B cell (primary cell): ENCODE measurements around the gene TF. TPM values are rescaled to one million over a fixed set of nuclear protein-coding genes. Genes with fewer than 3 reads are reported as not detected.

ENCODE experiments used
- ATAC-seq: fragments of 200-7000 bp; cut with Tn5 transposase; one replicate; pipeline ENCODE4 v1.10.0; 2021; ENCODE audit warnings: low read depth, mild to moderate bottlenecking, moderate number of reproducible peaks, moderate library complexity
- CTCF ChIA-PET: fragments of 350-600 bp; sonication (Branson Sonifier 250); formaldehyde crosslinking; loops from one replicate; lab custom pipeline; 2021; ENCODE audit warnings: antibody characterized with exemption, inconsistent platforms; lab: Charles Lee
- POLR2A ChIA-PET: fragments of 350-600 bp; sonication (Branson Sonifier 250); formaldehyde crosslinking; loops from one replicate; lab custom pipeline; 2021; ENCODE audit warnings: antibody characterized with exemption; lab: Charles Lee
- DNase-seq: peaks from one replicate; pipeline ENCODE4 v3.0.0; 2013
- H2AFZ ChIP-seq: 2 replicates; pipeline ENCODE4 v1.6.1; 2012; ENCODE audit warnings: mild to moderate bottlenecking, low read depth, low read length; ENCODE audit not compliant: insufficient read depth, poor library complexity, severe bottlenecking
- H3K27ac ChIP-seq, 2 donors: 1 replicate in 1 of 2; 2 replicates in 1 of 2; pipeline ENCODE4 v1.5.1; 2012 to 2013; ENCODE audit warnings: low read length in 2 of 2, mild to moderate bottlenecking in 2 of 2, moderate library complexity in 1 of 2
- H3K27me3 ChIP-seq, 4 experiments: fragments of 200-600 bp in 1 of 4; sonication (generic) in 1 of 4; replicated peaks in 1 of 4; 1 replicate in 2 of 4; 2 replicates in 2 of 4; pipeline versions ENCODE4 v1.6.1 to v1.7.0; 2013 to 2016; ENCODE audit warnings: low read length in 3 of 4, mild to moderate bottlenecking in 2 of 4, mixed read lengths in 1 of 4, moderate library complexity in 1 of 4; ENCODE audit not compliant: insufficient read depth in 4 of 4, control insufficient read depth in 3 of 4; ENCODE audit errors: control extremely low read depth in 1 of 4
- H3K36me3 ChIP-seq, 2 experiments: replicated peaks in 1 of 2; 1 replicate in 1 of 2; 2 replicates in 1 of 2; pipeline versions ENCODE4 v1.6.1 to v1.7.1; 2013; ENCODE audit warnings: low read length in 1 of 2; ENCODE audit not compliant: insufficient read depth in 2 of 2, control insufficient read depth in 1 of 2; ENCODE audit errors: control extremely low read depth in 1 of 2, extremely low read depth in 1 of 2
- H3K4me1 ChIP-seq, 2 donors: fragments of 200-600 bp in 1 of 2; sonication (generic) in 1 of 2; 1 replicate in 1 of 2; 2 replicates in 1 of 2; pipeline versions ENCODE4 v1.5.1 to v1.6.1; 2013 to 2017; ENCODE audit warnings: low read length in 2 of 2; ENCODE audit not compliant: control insufficient read depth in 2 of 2, insufficient read depth in 2 of 2
- H3K4me2 ChIP-seq: replicated peaks from 2 replicates; pipeline ENCODE3; 2012; ENCODE audit warnings: mild to moderate bottlenecking, low read depth, low read length; ENCODE audit not compliant: poor library complexity, severe bottlenecking
- H3K4me3 ChIP-seq, 5 experiments: fragments of 200-600 bp in 1 of 5; sonication (generic) in 1 of 5; 1 replicate in 3 of 5; 2 replicates in 2 of 5; pipeline versions ENCODE4 v1.5.1 to v1.7.0; 2011 to 2016; ENCODE audit warnings: low read length in 4 of 5, mild to moderate bottlenecking in 4 of 5, low read depth in 2 of 5, control low read depth in 1 of 5, moderate library complexity in 1 of 5; ENCODE audit not compliant: insufficient read depth in 1 of 5; ENCODE audit errors: control extremely low read depth in 1 of 5, extremely low read depth in 1 of 5
- H3K79me2 ChIP-seq: fragments of 200-600 bp; sonication (generic); one replicate; pipeline ENCODE4 v1.6.0; 2016; ENCODE audit warnings: low read length; ENCODE audit not compliant: control insufficient read depth, insufficient read depth
- H3K9ac ChIP-seq: fragments of 200-600 bp; sonication (generic); 2 replicates; pipeline ENCODE4 v1.6.1; 2017; ENCODE audit warnings: mild to moderate bottlenecking, low read length, moderate library complexity
- H3K9me3 ChIP-seq, 3 donors: one replicate each; pipeline versions ENCODE4 v1.6.1 to v1.7.1; 2013; ENCODE audit warnings: low read length in 2 of 3; ENCODE audit not compliant: control insufficient read depth in 2 of 3, insufficient read depth in 1 of 3; ENCODE audit errors: control extremely low read depth in 1 of 3
- H4K20me1 ChIP-seq: 2 replicates; pipeline ENCODE4 v1.6.0; 2012; ENCODE audit warnings: mild to moderate bottlenecking, low read length; ENCODE audit not compliant: insufficient read depth, control insufficient read depth, poor library complexity, severe bottlenecking
- H3K27ac Mint-ChIP-seq: one replicate; pipeline ENCODE4 v1.8.0; 2021; ENCODE audit warnings: mixed read lengths
- H3K27me3 Mint-ChIP-seq: one replicate; pipeline ENCODE4 v1.8.0; 2021; ENCODE audit warnings: mixed read lengths
- H3K4me1 Mint-ChIP-seq: one replicate; pipeline ENCODE4 v1.8.0; 2021; ENCODE audit warnings: mixed read lengths
- H3K4me3 Mint-ChIP-seq: one replicate; pipeline ENCODE4 v1.8.0; 2021; ENCODE audit warnings: mixed read lengths
- H3K9me3 Mint-ChIP-seq: one replicate; pipeline ENCODE4 v1.8.0; 2022; ENCODE audit warnings: mixed read lengths; ENCODE audit not compliant: insufficient read depth
- EZH2 ChIP-seq: IDR thresholded peaks from 2 replicates; pipeline ENCODE4 v1.6.1; 2012; ENCODE audit warnings: borderline replicate concordance, low read depth, mild to moderate bottlenecking, moderate library complexity, low read length; ENCODE audit not compliant: insufficient read depth, poor library complexity, severe bottlenecking
- WGBS: methylation state at CpG from one replicate; pipeline ENCODE4 v1.1.5; 2013; ENCODE audit warnings: missing lambda C conversion rate; ENCODE audit not compliant: insufficient coverage; 5-methylcytosine and 5-hydroxymethylcytosine counted together
- intact Hi-C: fragments of 100-400 bp; cut with micrococcal nuclease; formaldehyde crosslinking; loops from one replicate; pipeline ENCODE4 v1.10.0; 2022
- polyA plus RNA-seq: library from polyadenylated mRNA; depleted of rRNA; stranded (reverse); fragments of >200 nt; gene quantifications from 2 replicates; pipeline ENCODE4 v1.2.3, GENCODE V29; 2012
- total RNA-seq, 2 donors: library from RNA; stranded (reverse); fragments of 120-200 nt in 1 of 2; gene quantifications; 1 replicate in 1 of 2; 2 replicates in 1 of 2; pipeline versions ENCODE4 v1.2.3 to v1.2.4, GENCODE V29; 2013 to 2022
- TF ChIP-seq, protein P1 (sequence below): fragments of 200-600 bp; IDR thresholded peaks from one replicate; pipeline ENCODE4 v1.8.0; 2022; ENCODE audit warnings: antibody characterized with exemption, mild to moderate bottlenecking

Gene TF
- total and polyA plus RNA-seq, 2 donors (not counting 1 experiment from before 2014, with no cell fraction given), result 0.27 to 0.37 TPM

DNA sequence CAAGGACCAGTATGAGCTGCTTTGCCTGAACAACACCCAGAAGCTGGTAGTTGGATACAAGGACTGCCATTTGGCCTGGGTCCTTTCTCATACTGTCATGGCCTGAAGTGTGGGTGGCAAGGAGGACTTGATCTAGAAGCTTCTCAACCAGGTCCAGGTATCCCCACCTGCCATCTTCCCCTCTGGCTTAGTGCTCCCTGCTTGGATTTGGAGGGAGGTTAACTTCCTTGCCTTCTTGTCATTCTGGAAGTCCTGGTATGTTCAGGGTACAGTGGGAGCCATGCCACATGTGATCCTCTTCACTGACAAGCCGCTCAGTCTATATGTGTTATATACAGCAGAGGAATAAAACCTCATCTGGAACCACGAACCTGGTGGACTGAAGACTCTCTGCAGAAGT, 46.7 kb upstream of the TF start:
- DNase-seq (no peak), ATAC-seq (no peak)
- no peak overlapping the region for H3K4me3 Mint-ChIP-seq
- H3K79me2 ChIP-seq, result no peaks in the 10 kb centered on the region
- H3K4me1 Mint-ChIP-seq, result no peaks in the 10 kb centered on the region
- H3K4me2 ChIP-seq, result no peak overlapping the region
- no peak overlapping the region for H2AFZ ChIP-seq
- CTCF ChIA-PET, result no interaction called here
- peaks cover 0 to 18% (median 8%) of the 10 kb centered on the region in 3 donors for H3K9me3 ChIP-seq
- no peaks in the 10 kb centered on the region for H3K36me3 ChIP-seq
- intact Hi-C loops, result no loop called here
- H3K9me3 Mint-ChIP-seq, result no peaks in the 10 kb centered on the region
- no peak overlapping the region for H3K9ac ChIP-seq
- TF ChIP-seq, protein P1, sequence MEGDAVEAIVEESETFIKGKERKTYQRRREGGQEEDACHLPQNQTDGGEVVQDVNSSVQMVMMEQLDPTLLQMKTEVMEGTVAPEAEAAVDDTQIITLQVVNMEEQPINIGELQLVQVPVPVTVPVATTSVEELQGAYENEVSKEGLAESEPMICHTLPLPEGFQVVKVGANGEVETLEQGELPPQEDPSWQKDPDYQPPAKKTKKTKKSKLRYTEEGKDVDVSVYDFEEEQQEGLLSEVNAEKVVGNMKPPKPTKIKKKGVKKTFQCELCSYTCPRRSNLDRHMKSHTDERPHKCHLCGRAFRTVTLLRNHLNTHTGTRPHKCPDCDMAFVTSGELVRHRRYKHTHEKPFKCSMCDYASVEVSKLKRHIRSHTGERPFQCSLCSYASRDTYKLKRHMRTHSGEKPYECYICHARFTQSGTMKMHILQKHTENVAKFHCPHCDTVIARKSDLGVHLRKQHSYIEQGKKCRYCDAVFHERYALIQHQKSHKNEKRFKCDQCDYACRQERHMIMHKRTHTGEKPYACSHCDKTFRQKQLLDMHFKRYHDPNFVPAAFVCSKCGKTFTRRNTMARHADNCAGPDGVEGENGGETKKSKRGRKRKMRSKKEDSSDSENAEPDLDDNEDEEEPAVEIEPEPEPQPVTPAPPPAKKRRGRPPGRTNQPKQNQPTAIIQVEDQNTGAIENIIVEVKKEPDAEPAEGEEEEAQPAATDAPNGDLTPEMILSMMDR, result no peak
- TF ChIP-seq EZH2, result no peak
- H3K27me3 Mint-ChIP-seq, result peaks cover 11% of the 10 kb centered on the region
- WGBS, result 71% methylated on average over 1 of the region's 2 CpGs
- H3K4me3 ChIP-seq, result no peak overlapping the region
- H3K27me3 ChIP-seq, result peaks cover 0 to 5% (median 2%) of the 10 kb centered on the region in 4 experiments
- no peaks in the 10 kb centered on the region for H4K20me1 ChIP-seq
- H3K27ac ChIP-seq, result no peak overlapping the region
- H3K27ac Mint-ChIP-seq, result no peak overlapping the region
- no peaks in the 10 kb centered on the region for H3K4me1 ChIP-seq
- POLR2A ChIA-PET, result no interaction called here

DNA sequence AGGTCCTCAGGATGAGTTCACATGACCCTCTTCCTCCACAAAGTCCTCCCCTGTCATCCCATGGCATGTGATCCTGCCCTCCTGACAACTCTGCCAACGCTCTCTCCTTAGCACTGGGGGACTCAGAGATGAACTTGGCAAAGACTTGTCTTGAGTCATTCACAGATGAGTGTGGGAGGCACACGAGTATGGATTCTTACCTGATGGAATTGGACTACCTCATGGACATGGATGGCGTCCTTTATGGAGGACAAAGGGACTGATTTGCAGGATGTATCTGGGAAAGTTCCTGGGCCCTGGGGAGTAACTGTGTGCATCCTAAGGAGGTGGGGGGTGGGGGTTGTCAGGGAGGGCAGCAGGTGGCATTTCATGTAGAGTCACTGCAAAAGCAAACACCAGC, 46.3 kb upstream of the TF start:
- Histone ChIP-seq H2AFZ (no peak overlapping the region), H3K9ac (no peak overlapping the region), H3K27ac (no peak overlapping the region), H3K4me2 (no peak overlapping the region), H3K27me3 (peaks cover 0 to 8% (median 2%) of the 10 kb centered on the region in 4 experiments), H3K4me3 (no peak overlapping the region), H4K20me1 (no peaks in the 10 kb centered on the region), H3K9me3 (peaks cover 0 to 18% (median 8%) of the 10 kb centered on the region in 3 donors), H3K79me2 (no peaks in the 10 kb centered on the region), H3K36me3 (no peaks in the 10 kb centered on the region), H3K4me1 (no peaks in the 10 kb centered on the region)
- Mint-ChIP-seq H3K27me3 (peaks cover 11% of the 10 kb centered on the region), H3K9me3 (no peaks in the 10 kb centered on the region), H3K4me1 (no peaks in the 10 kb centered on the region), H3K4me3 (no peak overlapping the region), H3K27ac (no peak overlapping the region)
- ChIA-PET POLR2A (no interaction called here), CTCF (no interaction called here)
- TF ChIP-seq EZH2, result no peak
- TF ChIP-seq, protein P1, result no peak
- ATAC-seq (no peak), DNase-seq (no peak)
- WGBS, result 89% methylated on average over 2 of the region's 3 CpGs
- intact Hi-C loops, result no loop called here
